ENCODE measurements around the gene ZSCAN23. TPM values are rescaled to one million over a fixed set of nuclear protein-coding genes. Genes with fewer than 3 reads are reported as not detected.

ZSCAN23 gene
- total and polyA plus RNA-seq, 9 of the 15 experiments (the other 6 are each of a cell fraction or from before 2014, with no cell fraction given): 0.05 to 0.29 (median 0.21) TPM; not detected in 1

GRCh38 chr6:28489366-28490204 lies 46.3 kb upstream of the ZSCAN23 start (continued):
- no peak for TF ChIP-seq CBX5 (IDR thresholded peaks at IDR 0.05; ENCODE audit: borderline replicate concordance, low read depth)
- TF ChIP-seq ZNF780A (CRISPR knock-in tag; IDR thresholded peaks at IDR 0.05): no peak
- TF ChIP-seq E2F6 (IDR thresholded peaks at IDR 0.05; ENCODE audit: borderline replicate concordance in 1 of 2, extremely low read depth in 1 of 2, insufficient read depth in 1 of 2, insufficient read length in 1 of 2, low read depth in 1 of 2, low read length in 1 of 2, poor library complexity in 1 of 2, severe bottlenecking in 1 of 2): peak; percentile 65 to 92
- peak; percentile 88 for TF ChIP-seq ATF7 (IDR thresholded peaks at IDR 0.05)
- TF ChIP-seq GTF3C2 (IDR thresholded peaks at IDR 0.05; ENCODE audit: borderline replicate concordance, extremely low read depth, insufficient read length): no peak
- TF ChIP-seq ZNF699 (CRISPR knock-in tag; IDR thresholded peaks at IDR 0.05; ENCODE audit: insufficient replicate concordance): no peak
- TF ChIP-seq RFX7 (CRISPR knock-in tag; IDR thresholded peaks at IDR 0.05): 0 out of 2 replicates have a peak, but pooled peaks have one; percentile 4
- 0 out of 4 replicates have a peak, but pooled peaks of 1 of the 2 experiments have one; percentile 13 for TF ChIP-seq ZNF318 (IDR thresholded peaks at IDR 0.05; ENCODE audit: borderline replicate concordance in 1 of 2, low read depth in 1 of 2)
- no peak for TF ChIP-seq ZNF174 (CRISPR knock-in tag; IDR thresholded peaks at IDR 0.05)
- no peak for TF ChIP-seq NUFIP1 (IDR thresholded peaks at IDR 0.05; ENCODE audit: partially characterized antibody)
- no peak for TF ChIP-seq U2AF2 (optimal IDR thresholded peaks at IDR 0.05; ENCODE audit: low read depth, low read length)
- 0 out of 2 replicates have a peak, but pooled peaks have one; percentile 4 for TF ChIP-seq STAT5A (IDR thresholded peaks at IDR 0.05; ENCODE audit: borderline replicate concordance, low read length)
- TF ChIP-seq BRD4 (IDR thresholded peaks at IDR 0.05): 0 out of 2 replicates have a peak, but pooled peaks have one; percentile 51
- TF ChIP-seq SMAD2 (IDR thresholded peaks at IDR 0.05; ENCODE audit: low read depth, low read length): no peak
